B cell (primary cell): Measurements from ENCODE around the gene PLBD2.

Experiments used
- EZH2 ChIP-seq: IDR thresholded peaks from 2 replicates; pipeline ENCODE4 v1.6.1; 2012; ENCODE audit warnings: borderline replicate concordance, low read depth, mild to moderate bottlenecking, moderate library complexity, low read length; ENCODE audit not compliant: insufficient read depth, poor library complexity, severe bottlenecking
- TF ChIP-seq, protein P1 (sequence below): fragments of 200-600 bp; IDR thresholded peaks from one replicate; pipeline ENCODE4 v1.8.0; 2022; ENCODE audit warnings: antibody characterized with exemption, mild to moderate bottlenecking

DNA sequence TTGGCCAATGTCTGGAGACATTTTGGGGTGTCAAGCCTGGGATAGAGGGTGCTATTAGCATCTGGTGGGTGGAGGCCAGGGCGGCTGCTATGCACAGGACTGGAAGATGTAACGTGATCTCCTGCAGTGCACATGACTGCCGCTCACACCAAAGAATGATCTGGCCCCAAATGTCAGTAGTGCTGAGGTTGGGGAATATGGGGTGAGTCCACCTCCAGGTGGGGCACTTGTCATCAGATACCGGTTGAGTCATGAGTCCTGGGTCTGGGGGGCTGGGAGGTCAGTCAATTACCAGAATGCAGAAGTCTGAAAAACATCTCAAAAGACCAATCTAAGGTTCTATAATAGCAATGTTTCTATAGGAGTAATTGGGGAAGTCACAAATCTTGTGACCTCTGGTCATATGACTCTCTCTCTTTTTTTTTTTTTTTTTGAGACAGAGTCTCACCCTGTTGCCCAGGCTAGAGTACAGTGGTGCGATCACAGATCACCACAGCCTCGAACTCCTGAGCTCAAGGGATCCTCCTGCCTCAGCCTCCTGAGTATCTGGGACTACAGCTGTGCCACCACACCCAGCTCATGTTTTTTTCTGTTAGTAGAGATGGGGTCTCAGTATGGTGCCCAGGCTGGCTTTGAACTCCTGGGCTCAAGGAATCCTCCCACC is 57.8 kb downstream of the PLBD2 start:
- no peak for TF ChIP-seq EZH2
- TF ChIP-seq, protein P1, sequence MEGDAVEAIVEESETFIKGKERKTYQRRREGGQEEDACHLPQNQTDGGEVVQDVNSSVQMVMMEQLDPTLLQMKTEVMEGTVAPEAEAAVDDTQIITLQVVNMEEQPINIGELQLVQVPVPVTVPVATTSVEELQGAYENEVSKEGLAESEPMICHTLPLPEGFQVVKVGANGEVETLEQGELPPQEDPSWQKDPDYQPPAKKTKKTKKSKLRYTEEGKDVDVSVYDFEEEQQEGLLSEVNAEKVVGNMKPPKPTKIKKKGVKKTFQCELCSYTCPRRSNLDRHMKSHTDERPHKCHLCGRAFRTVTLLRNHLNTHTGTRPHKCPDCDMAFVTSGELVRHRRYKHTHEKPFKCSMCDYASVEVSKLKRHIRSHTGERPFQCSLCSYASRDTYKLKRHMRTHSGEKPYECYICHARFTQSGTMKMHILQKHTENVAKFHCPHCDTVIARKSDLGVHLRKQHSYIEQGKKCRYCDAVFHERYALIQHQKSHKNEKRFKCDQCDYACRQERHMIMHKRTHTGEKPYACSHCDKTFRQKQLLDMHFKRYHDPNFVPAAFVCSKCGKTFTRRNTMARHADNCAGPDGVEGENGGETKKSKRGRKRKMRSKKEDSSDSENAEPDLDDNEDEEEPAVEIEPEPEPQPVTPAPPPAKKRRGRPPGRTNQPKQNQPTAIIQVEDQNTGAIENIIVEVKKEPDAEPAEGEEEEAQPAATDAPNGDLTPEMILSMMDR = no peak
